IPS-11a (cell line): ENCODE data around the gene TFG.

Experiments used
- H3K4me3 ChIP-seq: one replicate; pipeline ENCODE4 v1.5.1; 2013; ENCODE audit warnings: low read depth, low read length, control low read depth

TFG gene

DNA sequence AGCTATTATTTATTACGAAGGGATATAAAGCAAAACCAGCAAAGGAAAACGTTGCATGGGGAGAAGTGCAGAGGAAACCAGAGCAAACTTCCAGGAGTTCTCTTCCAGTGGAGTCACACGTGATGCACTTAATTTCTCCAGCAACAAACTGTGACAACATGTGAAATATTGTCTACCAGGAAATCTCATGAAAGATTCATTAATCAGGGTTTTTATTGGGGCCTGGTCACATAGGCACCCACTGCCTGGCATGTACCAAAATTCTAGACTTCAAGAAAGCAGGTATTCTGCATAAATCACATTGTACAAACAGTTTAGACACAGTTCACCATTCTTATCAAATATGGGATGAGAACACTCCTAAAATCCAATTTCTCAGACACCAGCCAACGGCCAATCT, 5.4 kb upstream of the TFG start:
- no peak overlapping the region for H3K4me3 ChIP-seq

DNA sequence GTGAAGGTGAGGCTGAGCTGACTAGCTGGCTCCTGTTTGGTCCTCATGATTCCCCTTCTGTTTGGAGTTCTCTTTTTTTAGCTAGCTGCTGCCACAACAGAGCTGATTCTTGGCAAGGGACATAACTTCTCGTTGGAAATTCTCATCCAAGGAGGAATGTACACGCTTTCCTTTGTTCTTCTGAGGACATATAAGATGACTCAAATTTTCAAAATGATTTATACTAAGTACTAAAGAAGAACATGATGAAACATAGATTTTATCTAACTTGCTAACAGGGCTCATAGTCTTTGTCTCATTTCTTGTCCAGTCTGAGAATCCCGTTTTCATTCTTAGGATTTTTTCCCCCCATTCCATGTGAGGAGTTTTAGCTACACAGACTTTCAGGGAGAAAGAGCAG, 2.9 kb upstream of the TFG start:
- no peak overlapping the region for H3K4me3 ChIP-seq

DNA sequence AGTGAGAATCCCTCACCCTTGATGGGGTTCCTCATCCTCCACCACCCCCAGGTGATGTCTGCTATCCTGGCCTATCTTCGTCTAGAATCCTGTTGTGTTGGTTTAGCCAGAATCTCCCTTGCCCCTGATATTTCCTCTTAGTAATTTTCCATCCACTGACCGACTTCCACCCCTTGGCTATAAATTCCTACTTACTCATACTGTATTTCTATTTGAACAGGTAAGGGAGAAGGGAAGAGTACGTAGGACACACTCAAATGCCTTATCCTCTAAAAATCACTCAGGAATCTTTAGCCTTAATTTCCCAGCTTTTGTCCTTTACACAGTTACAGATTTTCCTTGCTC, 678 bp upstream of the TFG start:
- peak overlapping the region; percentile 62 for H3K4me3 ChIP-seq

DNA sequence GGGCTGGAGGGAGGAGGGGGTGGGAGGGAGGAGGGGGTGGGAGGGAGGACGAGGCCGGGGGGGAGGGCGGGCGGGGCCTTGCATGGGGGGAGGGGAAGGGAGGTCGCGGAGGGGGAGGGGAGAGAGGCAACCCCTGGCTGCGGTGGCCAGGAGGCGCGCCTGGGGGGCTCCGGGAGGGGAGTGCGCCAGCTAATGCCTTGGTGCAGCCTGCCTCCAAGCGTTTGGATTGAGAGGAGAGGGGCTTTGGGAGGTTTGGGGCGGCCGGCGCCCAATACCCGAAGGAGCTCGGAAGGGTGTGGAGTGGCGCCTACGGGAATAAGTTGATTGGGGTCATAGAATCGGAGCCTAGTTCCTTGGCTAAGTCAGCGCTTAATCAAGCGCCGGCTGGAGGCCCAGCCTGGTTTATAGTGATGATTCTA, 557 bp downstream of the TFG start:
- peak overlapping the region; percentile 62 for H3K4me3 ChIP-seq

DNA sequence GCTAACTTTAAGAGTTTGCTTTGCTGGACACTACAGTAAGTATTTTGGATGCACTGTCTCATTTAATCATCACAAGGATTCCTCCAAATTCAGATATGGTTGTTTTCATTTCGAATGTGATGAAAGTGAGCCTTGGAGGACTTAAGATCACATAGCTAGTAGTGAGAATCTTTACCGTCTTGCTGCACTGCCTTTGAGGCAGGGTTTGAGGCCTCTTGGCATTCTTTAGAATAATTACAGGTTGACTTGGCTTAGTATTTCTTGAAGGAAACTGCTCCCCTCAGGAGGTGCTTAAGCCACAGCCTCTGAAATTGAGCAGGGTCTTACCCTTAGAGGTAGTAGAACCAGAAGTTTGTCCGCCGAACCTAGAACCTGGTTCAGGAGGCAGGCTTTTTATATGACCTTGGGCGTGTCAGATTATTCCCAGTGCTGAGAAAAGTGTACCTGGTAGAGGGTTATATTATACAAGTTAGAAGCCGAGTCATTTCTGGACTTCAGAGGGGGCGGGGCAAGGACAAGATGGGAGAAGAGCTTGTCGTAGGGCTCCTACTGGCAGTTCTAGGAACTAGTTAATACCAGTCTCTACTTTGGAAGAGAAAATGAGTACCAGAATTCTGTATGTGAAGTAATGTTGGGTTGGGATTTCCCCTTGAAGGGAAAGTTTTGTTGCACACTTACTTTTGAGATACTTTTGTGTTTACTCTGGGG, 1.1 kb downstream of the TFG start:
- peak overlapping the region; percentile 61 for H3K4me3 ChIP-seq

DNA sequence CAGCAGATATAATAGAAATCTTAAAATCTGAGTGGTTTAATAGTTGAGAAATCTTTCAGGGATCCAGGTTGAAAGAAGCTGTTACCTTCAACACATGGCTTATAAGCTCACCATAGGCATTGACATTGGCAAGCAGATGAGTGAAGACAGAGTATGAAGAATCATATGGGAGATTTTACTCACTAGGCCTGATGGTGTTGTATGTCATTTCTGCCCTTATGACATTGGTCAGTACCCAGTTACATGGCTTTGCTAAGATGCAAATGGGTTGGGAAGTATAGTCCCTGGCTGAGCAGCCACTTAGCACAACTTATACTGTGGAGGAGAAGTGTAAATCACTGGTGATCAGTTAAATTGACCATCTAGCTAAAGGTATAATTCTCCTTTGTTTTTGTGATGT, 5.9 kb downstream of the TFG start:
- H3K4me3 ChIP-seq = no peak overlapping the region

DNA sequence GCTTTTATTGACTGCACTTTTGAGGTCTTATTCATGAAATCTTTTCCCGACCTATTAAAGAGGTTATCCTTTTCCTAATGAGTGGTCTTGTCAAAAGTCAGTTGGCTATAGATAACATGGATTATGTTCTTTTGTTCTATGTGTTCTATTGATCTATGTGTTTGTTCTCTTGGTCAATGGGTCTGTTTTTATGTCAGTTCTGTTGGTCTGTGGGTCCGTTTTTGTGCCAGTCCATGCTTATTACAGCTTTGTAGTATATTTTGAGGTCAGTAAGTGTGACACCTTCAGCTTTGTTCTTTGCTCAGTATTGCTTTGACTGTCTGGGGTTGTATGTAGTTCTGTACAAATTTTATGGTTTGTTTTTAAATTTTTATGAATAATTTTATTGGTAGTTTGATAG, 7.8 kb downstream of the TFG start:
- H3K4me3 ChIP-seq = no peak overlapping the region

DNA sequence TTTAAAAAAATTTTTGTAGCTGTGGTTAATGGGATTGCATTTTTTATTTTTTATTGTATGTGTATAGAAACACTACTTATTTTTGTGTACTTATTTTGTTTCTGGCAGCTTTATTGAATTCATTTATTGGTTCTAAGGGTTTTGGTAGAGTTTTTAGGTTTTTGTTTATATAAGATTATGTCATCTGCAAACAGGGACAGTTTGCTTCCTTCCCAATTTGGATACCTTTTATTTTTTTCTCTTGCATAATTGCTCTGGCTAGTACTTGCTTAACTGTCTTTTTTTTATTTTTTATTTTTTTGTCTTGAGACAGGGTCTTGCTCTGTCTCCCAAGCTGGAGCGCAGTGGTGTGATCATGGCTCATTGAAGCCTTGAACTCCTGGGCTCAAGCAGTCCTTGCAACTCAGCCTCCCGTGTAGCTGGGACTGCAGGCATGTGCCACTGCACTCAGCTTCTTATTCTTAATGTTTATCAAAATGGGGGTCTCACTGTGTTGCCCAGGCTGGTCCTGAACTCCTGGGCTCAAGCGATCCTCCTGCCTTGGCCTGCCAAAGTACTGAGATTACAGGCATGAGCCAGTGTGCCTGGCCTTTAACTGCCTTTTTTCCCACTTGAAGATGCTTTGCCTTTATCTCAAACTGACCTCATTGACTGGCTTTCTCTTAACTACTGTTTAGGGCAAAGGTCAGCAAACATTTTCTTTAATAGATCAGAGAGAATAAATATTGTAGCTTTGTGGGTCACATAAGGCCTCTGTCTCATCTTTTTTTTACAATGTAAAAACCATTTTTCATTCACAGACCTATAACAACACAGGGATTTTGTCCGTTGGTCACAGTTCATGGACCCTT, 8.6 kb downstream of the TFG start:
- no peak overlapping the region for H3K4me3 ChIP-seq

DNA sequence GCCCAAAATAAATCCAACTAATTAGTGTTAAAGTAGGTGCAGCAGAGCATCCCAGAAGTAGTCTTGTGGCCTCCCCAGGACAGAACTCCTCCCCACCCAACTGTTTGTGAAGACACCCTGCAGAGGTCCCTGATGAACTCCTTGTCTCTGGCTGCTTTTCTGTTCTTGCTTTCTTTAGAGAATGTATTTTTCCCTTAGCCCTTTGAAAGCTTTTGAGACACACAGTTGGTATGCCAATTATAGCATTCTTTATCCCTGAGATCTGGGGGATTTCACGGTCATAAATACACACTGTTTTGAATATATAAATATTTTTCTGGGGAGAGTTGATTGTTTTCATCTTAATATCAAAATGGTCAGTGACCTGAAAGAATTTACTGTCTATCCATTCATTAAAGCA, 9.8 kb downstream of the TFG start:
- H3K4me3 ChIP-seq = no peak overlapping the region

DNA sequence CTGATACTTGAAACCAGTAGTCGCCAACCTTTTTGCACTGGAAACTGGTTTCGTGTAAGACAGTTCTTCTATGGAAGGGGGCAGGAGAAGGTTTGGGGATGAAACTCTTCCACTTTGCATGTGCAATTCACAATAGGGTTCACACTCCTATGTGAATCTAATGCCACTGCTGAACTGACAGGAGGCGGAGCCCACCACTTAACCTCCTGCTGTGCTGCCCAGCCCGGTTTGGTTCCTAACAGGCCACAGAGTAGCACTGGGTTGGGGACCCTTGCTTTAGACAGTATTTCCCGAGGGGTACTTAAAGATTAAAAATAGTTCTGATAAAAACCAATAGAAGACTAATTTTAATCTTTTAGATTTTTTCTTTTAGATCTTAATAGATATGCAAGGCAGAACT, 11.1 kb downstream of the TFG start:
- no peak overlapping the region for H3K4me3 ChIP-seq

DNA sequence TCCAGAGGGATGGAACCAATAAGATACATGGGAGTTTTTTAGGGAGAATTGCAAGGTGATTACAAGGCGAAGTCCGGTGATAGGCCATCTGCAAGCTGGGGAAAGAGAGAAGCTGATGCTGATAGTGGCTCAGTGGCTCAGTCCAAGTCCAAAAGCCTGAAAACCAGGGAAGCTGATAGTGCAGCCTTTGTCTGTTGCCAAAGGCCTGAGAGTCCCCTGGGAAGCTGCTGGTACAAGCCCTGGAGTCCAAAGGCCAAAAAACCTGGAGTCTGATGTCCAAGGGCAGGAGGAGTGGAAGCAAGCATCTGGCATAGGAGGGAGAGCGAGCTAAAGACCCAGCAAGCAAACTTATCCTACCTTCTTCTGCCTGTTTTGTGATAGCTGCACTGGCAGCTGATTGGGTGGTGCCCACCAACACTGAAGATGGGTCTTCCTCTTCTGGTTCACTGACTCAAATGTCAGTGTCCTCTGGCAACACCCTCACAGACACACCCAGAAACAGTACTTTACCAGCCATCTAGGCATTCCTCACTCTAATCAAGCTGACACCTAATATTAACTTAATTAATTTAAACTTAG, 16.7 kb downstream of the TFG start:
- H3K4me3 ChIP-seq = no peak overlapping the region

DNA sequence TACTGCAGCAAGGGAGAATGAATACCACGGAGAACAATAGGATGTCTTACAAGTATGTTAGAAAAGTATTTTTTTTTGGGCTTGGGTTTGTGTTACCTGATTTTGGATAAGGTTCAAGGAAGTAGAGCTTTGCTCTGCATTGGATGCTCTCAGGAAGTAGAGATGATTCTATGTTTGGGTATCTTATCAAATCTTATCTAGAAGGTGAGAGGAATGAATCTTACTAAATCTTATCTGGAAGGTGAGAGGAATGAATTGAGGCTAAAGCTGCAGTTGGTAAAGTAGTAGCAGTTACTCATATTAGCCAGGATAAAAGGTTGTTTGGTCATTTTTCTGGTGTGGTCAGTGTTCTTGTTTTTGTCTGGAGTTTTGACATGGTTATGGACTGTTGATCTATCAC, 17.4 kb downstream of the TFG start:
- no peak overlapping the region for H3K4me3 ChIP-seq

DNA sequence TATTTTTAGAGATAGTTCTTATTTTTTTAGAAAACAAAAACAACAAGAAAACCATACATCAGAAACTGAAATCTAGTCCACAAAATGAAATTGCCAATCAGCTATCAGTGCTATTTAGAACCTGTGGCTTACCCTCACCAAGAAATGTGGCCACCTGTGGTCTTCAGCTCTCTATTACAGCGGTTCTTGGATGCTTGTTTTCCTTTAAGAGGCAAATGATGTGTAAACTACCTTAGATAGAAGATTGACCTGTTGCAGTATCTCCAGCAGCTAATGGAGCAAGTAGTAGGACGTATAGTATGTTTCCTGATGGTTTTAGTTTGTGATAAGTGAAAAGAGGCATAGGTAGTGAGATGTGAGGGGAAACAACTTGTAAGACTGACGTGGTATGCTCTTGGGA, 21.2 kb downstream of the TFG start:
- H3K4me3 ChIP-seq = no peak overlapping the region

DNA sequence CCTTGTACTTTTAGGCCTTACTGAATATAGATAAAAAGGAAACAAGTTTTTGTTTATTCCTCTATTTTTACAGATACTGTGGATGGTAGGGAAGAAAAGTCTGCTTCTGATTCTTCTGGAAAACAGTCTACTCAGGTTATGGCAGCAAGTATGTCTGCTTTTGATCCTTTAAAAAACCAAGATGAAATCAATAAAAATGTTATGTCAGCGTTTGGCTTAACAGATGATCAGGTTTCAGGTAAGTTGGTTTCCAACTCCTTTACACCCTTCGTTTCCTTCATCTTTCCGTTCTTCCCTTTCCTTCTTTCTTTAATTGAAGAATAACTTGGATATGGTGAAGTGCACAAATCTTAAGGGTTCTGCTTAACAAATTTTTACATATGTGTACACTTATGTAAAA, 23.1 kb downstream of the TFG start:
- H3K4me3 ChIP-seq = no peak overlapping the region

DNA sequence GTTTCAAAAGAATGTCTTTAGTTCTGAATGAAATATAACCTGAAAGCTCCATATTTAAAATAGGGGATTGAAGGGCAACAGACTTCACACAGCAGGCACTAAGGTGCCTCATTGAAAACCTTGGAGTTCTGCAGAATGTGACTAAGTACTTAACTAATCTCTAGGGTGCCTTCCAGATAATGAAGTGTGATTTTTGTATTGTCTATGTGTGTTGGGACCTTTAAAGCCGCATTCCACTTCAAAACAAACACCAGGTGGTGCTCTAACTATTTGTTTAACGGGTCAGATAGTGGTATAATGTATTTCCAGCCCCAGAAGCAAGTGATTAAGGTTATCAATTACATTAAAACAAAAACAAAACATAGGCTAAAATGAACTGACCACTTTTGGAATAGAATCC, 28.0 kb downstream of the TFG start:
- H3K4me3 ChIP-seq = no peak overlapping the region

DNA sequence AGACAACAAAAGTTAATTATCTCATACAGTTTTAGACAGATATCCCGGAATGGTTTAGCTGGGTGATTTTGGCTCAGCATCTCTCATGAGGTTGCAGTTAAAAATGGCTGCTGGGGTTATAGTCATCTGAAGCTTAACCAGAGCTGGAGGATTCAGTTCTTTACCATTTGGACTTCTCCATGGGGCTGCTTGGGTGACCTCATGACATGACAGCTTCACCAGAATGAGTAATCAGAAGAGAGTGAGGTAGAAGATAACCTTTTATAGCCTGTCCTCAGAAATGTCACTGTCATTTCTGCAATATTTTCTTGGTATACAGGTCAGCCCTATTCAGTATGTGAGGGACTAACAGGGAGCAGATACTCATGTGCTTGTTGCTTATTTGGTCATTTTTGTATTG, 30.9 kb downstream of the TFG start:
- no peak overlapping the region for H3K4me3 ChIP-seq

DNA sequence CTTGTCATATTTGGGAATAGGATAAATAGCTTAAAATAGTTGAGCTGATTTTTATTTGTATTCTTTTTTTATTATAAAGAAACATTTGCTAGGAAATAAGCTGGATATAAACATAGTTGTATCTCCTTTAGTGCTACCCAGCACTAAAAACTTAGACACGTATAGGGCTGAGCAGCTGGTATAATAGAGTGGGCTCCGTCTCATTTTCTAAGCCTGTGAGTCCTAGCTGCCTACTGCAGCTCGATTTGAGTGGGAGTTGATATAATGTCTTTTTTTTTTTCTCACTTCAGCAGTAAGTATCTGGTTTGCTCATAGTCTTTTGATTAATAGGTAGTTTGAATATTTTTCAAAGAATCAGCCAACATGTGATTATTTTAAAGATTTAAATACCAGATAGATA, 34.2 kb downstream of the TFG start:
- H3K4me3 ChIP-seq = no peak overlapping the region

DNA sequence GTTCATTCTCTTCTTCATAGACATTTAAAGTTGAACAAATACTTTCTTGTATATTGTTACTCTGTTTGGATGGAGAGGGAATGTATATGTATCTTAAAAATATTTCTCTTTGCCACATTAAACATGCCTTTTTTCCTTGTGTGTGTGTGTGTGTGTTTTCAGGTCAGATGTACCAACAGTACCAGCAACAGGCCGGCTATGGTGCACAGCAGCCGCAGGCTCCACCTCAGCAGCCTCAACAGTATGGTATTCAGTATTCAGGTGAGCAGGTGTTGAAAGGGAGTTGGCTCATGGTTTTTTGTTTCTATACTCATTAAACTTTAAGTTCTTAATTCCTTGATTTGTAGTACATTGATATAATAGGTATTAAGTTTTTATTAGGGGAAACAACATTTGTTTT, 35.4 kb downstream of the TFG start:
- H3K4me3 ChIP-seq = no peak overlapping the region

DNA sequence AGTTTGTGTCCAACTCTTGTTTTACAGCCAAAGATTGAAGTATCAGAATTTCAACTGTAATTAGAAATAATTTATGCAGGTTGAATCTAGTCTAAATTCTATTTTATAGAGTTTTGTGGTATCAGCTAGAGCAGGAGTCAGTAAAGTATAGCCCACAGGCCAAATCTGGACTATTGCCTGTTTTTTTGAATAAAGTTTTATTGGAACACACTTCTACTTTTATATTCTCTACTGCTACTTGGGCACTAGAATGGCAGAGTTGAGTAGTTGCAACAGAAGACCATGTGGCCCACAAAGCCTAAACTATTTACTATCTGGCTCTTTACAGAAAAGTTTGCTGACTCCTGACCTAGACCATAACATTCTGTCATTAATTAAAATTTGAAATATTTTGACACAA, 36.3 kb downstream of the TFG start:
- H3K4me3 ChIP-seq = no peak overlapping the region

DNA sequence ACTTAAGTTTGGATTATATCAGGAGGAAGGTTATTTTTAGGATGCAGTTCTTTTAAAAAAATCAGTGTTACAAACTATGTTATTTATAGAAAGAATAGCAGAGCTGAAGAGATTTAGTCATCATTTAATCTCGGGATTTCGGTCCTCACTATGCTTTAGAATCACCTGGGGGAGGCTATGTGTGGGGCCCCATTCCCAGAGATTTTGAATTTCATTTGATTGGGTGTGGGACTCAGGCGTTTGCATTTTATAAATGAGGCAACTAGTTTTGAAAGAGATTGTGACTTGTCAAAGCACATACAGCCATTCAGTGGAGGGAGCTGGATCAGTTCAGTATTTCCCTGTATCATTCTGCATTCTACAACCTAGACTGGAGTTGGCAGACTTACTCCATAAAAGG, 36.8 kb downstream of the TFG start:
- H3K4me3 ChIP-seq = no peak overlapping the region

DNA sequence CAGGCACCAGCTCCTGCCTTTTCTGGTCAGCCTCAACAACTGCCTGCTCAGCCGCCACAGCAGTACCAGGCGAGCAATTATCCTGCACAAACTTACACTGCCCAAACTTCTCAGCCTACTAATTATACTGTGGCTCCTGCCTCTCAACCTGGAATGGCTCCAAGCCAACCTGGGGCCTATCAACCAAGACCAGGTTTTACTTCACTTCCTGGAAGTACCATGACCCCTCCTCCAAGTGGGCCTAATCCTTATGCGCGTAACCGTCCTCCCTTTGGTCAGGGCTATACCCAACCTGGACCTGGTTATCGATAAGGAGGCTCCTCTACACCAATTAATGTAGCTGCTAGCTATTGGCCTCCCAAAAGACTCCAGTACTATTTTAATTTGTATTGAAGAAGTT, 38.9 kb downstream of the TFG start:
- no peak overlapping the region for H3K4me3 ChIP-seq

DNA sequence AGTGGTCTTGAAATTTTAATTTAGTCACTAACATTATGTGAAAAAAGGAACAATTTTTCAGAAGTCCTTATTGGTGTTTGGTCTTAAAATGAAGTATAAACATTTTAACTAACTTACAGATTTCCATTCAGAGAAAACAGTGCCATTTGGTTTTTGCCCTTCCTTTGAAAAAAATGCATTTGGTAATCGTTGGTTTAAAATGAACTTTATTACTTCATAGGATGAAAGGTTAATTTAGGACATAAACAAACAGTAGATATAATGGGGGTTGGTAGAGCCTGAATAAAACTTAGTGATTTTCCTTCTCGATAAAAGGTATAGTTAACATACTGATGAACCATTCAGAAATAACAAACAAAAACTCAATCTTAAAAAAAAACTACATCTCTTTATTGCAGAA, 39.7 kb downstream of the TFG start:
- no peak overlapping the region for H3K4me3 ChIP-seq
